ENCODE measurements around the gene GIMD1.

GIMD1 gene

GRCh38 chr4:106362086-106362825, 6.3 kb downstream of the GIMD1 start:
- TF ChIP-seq CTCF (IDR thresholded peaks at IDR 0.05; ENCODE audit: unreplicated experiment in 3 of 3): no peak
- no peaks in the 10 kb centered on the region for H3K9me3 Mint-ChIP-seq
- H3K36me3 Mint-ChIP-seq (ENCODE audit: low read depth): no peaks in the 10 kb centered on the region
- no peak overlapping the region for H3K27ac Mint-ChIP-seq
- H3K27me3 Mint-ChIP-seq (ENCODE audit: low read depth): no peaks in the 10 kb centered on the region
- H3K4me3 Mint-ChIP-seq: no peak overlapping the region
- no peaks in the 10 kb centered on the region for H3K4me1 Mint-ChIP-seq

DNA sequence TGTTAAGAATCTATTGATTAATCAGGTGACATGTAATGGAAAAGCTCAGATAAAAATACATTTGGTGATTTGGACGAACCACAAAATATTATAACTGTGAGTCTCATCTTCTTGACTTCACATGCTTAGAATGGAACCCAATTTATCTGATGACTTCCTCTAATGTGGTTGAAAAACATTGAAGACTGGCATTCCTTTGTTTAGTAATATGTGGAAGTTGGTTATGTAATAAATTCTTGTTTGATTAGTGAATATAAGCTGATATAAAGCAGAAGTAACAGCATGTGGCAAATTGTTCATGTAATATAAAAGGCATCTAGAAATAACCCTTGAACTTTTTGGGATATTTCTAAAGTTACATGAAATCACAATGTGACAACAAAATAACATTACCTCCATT, 9.7 kb downstream of the GIMD1 start:
- H3K36me3 Mint-ChIP-seq (ENCODE audit: low read depth): no peaks in the 10 kb centered on the region
- no peak for TF ChIP-seq CTCF (IDR thresholded peaks at IDR 0.05; ENCODE audit: unreplicated experiment in 3 of 3)
- no peak overlapping the region for H3K27ac Mint-ChIP-seq
- H3K4me3 Mint-ChIP-seq: no peak overlapping the region
- H3K4me1 Mint-ChIP-seq: no peaks in the 10 kb centered on the region
- H3K27me3 Mint-ChIP-seq (ENCODE audit: low read depth): no peaks in the 10 kb centered on the region
- H3K9me3 Mint-ChIP-seq: no peaks in the 10 kb centered on the region

DNA sequence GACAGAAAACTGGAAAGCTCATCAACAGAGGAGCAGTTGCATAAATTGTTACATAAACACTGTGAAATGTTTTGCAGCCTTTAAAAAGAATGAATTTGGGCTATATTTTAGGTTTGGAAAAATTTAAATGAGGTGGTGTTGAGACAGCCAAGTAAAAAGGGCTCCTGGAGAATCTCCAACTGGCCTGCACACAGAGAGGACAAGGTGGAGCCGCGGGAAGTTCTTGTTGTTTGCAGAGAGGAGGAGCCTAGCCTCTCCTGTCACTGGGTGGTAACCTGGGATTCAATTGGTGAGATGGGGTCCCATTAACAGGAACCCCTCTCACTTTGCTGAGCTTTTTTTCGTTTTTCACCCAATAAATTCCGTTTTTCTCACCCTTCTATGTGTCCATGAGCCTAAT, 13.4 kb downstream of the GIMD1 start:
- Mint-ChIP-seq H3K27me3 (ENCODE audit: low read depth) (no peaks in the 10 kb centered on the region), H3K9me3 (no peaks in the 10 kb centered on the region), H3K4me3 (no peak overlapping the region), H3K36me3 (ENCODE audit: low read depth) (peaks cover 4% of the 10 kb centered on the region), H3K4me1 (no peaks in the 10 kb centered on the region), H3K27ac (no peak overlapping the region)
- TF ChIP-seq CTCF (IDR thresholded peaks at IDR 0.05; ENCODE audit: unreplicated experiment in 3 of 3): no peak

DNA sequence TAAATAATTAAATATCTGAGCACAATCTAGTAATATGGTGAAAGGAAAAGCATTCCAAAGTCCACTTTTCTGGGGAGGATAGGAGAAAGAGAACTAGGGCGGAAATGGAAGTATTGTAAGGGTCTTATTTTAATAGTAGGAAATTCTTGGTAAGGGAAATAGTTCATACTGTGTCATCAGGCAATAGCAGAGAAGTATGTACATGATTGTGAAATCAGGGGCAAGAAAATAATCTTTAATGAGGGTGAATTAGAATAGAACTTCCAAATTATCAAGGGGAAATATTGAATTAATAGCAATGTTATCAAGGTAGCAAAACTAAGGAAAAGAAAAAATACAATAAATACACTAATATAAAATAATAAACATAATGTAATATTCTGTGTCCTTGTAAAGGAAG, 14.8 kb downstream of the GIMD1 start:
- Mint-ChIP-seq H3K9me3 (no peaks in the 10 kb centered on the region), H3K4me1 (no peaks in the 10 kb centered on the region), H3K4me3 (no peak overlapping the region), H3K27me3 (ENCODE audit: low read depth) (no peaks in the 10 kb centered on the region), H3K27ac (no peak overlapping the region), H3K36me3 (ENCODE audit: low read depth) (peaks cover 8% of the 10 kb centered on the region)
- TF ChIP-seq CTCF (IDR thresholded peaks at IDR 0.05; ENCODE audit: unreplicated experiment in 3 of 3): no peak

- Mint-ChIP-seq H3K27me3 (ENCODE audit: low read depth) (no peaks in the 10 kb centered on the region), H3K36me3 (ENCODE audit: low read depth) (peaks cover 17% of the 10 kb centered on the region)
- TF ChIP-seq CTCF (IDR thresholded peaks at IDR 0.05; ENCODE audit: unreplicated experiment in 3 of 3): no peak
Observed at GRCh38 chr4:106351016-106351415, 17.6 kb downstream of the GIMD1 start.

DNA sequence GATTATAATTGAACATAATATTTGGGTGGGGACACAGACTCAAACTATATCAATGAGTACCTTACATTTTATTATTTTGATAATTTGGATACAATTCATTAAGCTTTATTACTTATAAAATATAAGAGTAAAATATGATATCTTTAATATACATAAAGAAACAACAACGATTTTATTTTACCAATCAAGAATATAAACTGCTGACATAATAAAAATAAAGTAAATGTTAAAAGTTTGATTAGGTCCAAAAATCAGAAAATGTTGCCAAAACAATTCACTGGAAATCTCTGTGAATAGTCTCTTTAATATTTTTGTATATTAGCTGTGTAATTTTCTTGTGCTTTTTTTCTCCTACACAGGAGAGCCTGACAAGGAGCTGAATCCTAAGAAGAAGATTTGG, 21.4 kb downstream of the GIMD1 start:
- H3K27ac Mint-ChIP-seq: no peak overlapping the region
- no peaks in the 10 kb centered on the region for H3K9me3 Mint-ChIP-seq
- peaks cover 38% of the 10 kb centered on the region for H3K36me3 Mint-ChIP-seq (ENCODE audit: low read depth)
- no peaks in the 10 kb centered on the region for H3K27me3 Mint-ChIP-seq (ENCODE audit: low read depth)
- TF ChIP-seq CTCF (IDR thresholded peaks at IDR 0.05; ENCODE audit: unreplicated experiment in 3 of 3): no peak
- H3K4me1 Mint-ChIP-seq: peaks cover 9% of the 10 kb centered on the region
- no peak overlapping the region for H3K4me3 Mint-ChIP-seq

More at GRCh38 chr4:106351016-106351415, 17.6 kb downstream of the GIMD1 start:
- no peaks in the 10 kb centered on the region for H3K9me3 Mint-ChIP-seq
- no peak overlapping the region for H3K4me3 Mint-ChIP-seq
- no peak overlapping the region for H3K27ac Mint-ChIP-seq
- H3K4me1 Mint-ChIP-seq: no peaks in the 10 kb centered on the region

Measured in nephron (organoid).